Suprapubic skin (tissue), 3 donors: ENCODE data around the gene FLOT2.

Source experiments
- CTCF ChIP-seq, 2 donors: fragments of 200-600 bp in 1 of 2; fragments of 450-650 bp in 1 of 2; sonication (generic) in 1 of 2; IDR thresholded peaks; one replicate each; pipeline ENCODE4 v1.5.1; 2016 to 2019; ENCODE audit warnings: antibody characterized with exemption in 2 of 2, mild to moderate bottlenecking in 1 of 2, moderate library complexity in 1 of 2
- POLR2A ChIP-seq, 2 donors: fragments of 450-650 bp; IDR thresholded peaks; one replicate each; pipeline ENCODE4 v1.6.1; 2017; ENCODE audit warnings: antibody characterized with exemption in 2 of 2, mild to moderate bottlenecking in 2 of 2, moderate library complexity in 2 of 2

- no peak for TF ChIP-seq CTCF (IDR thresholded peaks at IDR 0.05)
- no peak for TF ChIP-seq POLR2A (IDR thresholded peaks at IDR 0.05)
Measured at GRCh38 chr17:28906276-28906675, 8.7 kb upstream of the FLOT2 start.
